GM12892 (cell line): ENCODE results near the gene GNAL.

Experiments
- POLR2A ChIP-seq: IDR thresholded peaks from 2 replicates; pipeline ENCODE4 v1.6.1; 2011; ENCODE audit warnings: low read depth, low read length, control low read depth
- POLR2AphosphoS5 ChIP-seq: IDR thresholded peaks from 2 replicates; pipeline ENCODE4 v1.6.1; 2011; ENCODE audit warnings: low read depth, low read length, control low read depth
- TAF1 ChIP-seq: IDR thresholded peaks from 2 replicates; pipeline ENCODE4 v1.6.1; 2011; ENCODE audit warnings: low read depth, mild to moderate bottlenecking, control low read depth, low read length, borderline replicate concordance

- no peak for TF ChIP-seq POLR2A
- TF ChIP-seq TAF1, result no peak
- TF ChIP-seq POLR2AphosphoS5, result no peak
Observed at GRCh38 chr18:11654736-11655605, 34.1 kb upstream of the GNAL start.
